ENCODE measurements around the gene AGTPBP1.

DNA sequence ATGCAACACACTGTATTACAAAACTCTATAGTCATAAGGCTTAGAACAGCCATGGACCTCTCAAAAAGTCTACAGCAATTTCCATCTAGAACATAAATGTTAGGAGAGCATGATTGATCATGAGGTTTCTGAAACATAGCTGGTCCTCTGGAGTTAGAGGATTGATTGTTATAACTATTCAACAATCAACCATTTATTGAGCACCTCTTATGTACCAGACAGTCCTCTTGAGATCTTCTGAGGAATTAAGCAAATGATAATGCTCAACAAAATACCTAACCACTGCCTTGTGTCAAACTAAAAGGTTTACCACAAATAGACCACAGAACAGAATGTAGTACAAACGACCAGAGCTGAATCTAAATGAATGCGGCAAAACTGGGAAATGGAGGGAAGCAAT, 3.4 kb upstream of the AGTPBP1 start:
- TF ChIP-seq, protein P1, sequence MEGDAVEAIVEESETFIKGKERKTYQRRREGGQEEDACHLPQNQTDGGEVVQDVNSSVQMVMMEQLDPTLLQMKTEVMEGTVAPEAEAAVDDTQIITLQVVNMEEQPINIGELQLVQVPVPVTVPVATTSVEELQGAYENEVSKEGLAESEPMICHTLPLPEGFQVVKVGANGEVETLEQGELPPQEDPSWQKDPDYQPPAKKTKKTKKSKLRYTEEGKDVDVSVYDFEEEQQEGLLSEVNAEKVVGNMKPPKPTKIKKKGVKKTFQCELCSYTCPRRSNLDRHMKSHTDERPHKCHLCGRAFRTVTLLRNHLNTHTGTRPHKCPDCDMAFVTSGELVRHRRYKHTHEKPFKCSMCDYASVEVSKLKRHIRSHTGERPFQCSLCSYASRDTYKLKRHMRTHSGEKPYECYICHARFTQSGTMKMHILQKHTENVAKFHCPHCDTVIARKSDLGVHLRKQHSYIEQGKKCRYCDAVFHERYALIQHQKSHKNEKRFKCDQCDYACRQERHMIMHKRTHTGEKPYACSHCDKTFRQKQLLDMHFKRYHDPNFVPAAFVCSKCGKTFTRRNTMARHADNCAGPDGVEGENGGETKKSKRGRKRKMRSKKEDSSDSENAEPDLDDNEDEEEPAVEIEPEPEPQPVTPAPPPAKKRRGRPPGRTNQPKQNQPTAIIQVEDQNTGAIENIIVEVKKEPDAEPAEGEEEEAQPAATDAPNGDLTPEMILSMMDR (IDR thresholded peaks at IDR 0.05) = no peak
- no peak for TF ChIP-seq POLR2A (IDR thresholded peaks at IDR 0.05)
